Stimulated activated CD4-positive, alpha-beta T cell treated with anti-CD3 and anti-CD28 coated beads, Interleukin-1b, Interleukin-23, amount 100 ng/mL, for 24 hours (primary cell): Measurements from ENCODE around the gene CXCL17.
A peak's percentile ranks its signal among the peaks of the same experiment; 100 is the strongest.
"Not testable (repeated sequence)": the region's sequence is repeated elsewhere in the genome, so short reads cannot be mapped to it uniquely, and the experiment has no call there.

Source experiments
- DNase-seq, 4 experiments: peaks; one replicate each; pipeline ENCODE4 v3.0.0-alpha.2; 2020; ENCODE audit warnings: low read depth in 4 of 4, low spot score in 1 of 4

CXCL17 gene

DNA sequence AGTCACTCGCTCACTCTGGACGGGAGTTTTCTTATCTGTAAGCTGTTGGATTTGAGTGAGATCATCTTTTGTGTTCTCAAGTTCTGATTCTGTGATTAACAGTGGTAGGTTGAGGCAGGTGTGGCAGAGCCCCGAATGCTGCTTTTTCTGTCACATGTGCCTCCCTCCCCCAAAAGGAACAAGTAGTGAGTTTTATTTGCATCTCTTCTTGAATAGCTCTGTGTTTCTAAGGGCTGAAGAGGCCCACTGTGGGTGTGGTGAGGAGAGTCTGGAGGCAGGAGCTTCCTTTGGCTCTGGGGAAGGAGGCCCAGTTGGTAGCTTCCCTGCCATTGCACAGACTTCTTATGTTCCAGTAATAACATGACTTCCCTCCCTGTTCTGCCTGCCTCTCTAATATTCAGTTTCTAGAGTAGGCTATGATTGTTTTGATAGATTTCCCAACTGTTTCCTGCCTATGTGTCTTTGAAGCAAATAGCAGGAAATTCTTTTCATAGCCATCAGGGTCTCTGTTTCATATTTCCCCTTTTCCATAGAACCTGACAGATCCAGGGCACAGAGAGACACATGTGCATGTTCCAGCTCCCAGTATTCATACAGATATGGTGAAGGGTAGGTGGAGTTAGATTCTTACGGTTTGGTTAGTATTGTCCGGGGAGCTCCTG lies 23.9 kb upstream of the CXCL17 start:
- no peak for DNase-seq

DNA sequence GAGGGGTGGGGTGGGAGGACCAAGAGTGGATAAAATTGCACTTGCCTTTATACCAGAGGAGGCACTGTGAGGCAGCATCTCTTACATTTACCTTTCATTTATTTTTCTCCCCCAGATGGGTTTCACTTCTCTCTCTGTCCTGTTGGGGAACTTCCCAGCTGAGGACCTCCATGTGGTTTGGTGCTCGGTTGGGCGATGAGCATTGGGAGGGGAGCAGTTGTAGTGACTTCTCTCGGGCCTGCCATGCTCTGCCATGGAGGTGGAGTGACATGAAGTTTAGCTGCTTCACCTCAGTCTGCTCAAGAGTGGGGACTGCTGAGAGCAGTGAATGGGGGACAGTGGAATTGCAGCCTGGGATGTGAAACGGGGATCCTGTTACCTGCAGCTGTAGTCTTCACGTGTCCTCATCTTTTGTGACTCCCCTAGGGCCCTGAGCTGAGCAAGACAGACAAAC lies 23.1 kb upstream of the CXCL17 start:
- no peak for DNase-seq

DNA sequence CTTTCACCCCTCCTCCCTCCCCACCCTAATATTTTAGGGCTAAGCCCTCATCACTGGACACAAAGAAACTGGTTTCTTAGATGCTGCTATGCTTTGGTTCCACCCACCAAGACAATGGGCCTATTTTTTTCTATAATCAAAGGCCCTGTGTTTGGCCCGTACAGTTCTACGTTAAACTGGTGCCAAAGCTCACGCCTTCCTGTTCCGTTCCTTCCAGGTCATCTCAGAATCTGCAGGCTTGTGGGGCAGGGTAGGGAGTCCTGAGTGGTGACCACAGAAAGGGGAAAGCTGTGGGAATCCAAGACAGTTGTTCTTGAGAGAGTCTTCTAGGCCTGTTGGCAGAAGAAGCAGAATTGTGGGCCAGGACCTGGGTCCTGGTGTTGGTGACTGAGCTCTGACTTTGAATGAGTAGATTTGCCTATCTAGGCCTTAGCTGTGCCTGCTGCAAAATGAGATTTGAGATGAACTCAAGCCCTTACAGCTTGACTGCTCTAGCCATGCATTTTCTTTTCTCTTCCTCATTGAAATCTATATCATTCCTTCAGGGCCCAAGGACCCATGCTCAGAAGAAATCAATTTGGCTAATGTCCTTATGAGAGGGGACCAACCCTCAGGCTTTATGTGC lies 19.1 kb upstream of the CXCL17 start:
- no peak for DNase-seq

DNA sequence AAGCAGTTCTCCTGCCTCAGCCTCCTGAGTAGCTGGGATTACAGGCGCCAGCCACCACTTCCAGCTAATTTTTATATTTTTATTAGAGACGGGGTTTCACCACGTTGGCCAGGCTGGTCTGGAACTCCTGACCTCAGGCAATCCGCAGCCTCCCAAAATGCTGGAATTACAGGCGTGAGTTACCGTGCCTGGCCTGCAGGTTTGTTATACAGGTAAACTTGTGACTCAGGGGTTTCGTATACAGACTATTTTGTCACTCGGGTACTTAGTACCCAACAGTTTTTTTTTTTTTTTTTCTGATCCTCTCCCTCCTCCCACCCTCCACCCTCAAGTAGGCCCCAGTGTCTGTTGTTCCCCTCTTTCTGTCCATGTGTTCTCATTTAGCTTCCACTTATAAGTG lies 18.5 kb upstream of the CXCL17 start:
- not testable (repeated sequence) for DNase-seq

DNA sequence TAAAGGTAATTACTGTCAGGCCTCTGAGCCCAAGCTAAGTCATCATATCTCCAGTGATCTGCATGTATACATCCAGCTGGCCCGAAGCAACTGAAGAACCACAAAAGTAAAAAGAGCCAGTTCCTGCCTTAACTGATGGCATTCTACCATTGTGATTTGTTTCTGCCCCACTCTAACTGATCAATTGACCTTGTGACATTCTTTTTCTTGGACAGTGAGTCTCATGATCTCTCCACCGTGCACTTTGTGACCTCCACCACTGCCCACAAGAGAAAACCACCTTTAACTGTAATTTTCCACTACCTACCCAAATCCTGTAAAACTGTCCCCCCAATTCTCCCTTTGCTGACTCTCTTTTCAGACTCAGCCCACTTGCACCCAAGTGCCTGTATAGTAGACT lies 17.2 kb upstream of the CXCL17 start:
- DNase-seq, result no peak

DNA sequence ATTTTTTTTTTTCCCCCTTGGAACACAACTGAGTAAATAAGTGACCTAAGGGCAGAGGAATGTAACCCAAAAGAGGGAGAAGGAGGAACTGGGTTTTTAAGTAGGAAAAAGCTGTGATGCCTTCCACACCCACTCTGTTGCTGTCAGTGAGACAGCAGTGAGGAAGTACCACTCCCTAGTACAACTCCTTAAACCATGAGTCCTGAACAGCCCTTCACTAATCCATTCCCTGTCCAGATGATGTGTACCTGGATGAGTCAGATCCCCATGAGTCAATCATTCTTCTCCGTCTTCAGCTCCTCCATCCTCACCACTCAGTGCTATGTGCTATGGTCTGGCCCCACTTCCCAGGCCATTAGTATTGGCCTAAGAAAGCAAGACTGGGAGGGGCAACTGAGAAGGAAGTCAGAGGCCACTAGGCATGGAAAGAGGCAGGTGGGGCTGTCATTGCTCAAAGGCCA lies 12.9 kb upstream of the CXCL17 start:
- no peak for DNase-seq

DNA sequence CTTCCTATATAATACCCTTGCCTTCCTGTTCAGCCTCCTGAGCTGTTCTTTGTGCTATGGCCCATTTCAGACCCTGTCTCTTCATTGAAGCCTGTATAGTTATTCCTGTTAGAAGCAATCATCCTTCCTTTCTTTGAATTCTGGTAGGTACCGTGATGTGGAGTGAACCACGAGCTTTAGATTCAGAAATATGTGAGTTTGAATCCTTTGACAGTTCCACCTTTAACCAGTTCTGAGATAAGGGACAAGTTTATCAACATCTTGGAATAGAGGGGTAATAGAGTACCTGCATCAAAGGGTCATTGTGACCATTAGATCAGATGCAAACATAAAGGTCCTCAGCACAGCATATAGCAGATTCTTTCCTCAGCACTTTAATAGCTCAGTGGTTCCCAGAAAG lies 12.3 kb upstream of the CXCL17 start:
- DNase-seq, result no peak

DNA sequence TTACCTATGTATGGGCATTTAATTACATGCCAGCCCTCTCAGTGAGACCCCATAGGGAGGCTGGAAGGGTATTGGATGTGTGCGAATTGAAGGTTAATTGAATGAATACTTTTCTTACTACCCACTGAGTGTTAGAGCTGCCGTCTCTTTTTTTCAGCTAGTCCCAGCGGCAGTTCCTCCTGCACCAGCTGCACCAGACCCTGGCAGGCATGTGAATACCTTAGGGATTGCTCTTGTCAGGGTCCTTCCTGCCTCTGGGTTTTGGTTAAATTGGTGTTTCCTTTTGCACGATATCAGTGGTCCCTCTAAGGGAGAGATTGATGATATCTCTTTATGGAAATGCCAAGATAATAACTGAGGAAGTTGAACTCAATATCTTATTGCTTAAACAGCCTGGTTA lies 9.8 kb upstream of the CXCL17 start:
- DNase-seq, result no peak

DNA sequence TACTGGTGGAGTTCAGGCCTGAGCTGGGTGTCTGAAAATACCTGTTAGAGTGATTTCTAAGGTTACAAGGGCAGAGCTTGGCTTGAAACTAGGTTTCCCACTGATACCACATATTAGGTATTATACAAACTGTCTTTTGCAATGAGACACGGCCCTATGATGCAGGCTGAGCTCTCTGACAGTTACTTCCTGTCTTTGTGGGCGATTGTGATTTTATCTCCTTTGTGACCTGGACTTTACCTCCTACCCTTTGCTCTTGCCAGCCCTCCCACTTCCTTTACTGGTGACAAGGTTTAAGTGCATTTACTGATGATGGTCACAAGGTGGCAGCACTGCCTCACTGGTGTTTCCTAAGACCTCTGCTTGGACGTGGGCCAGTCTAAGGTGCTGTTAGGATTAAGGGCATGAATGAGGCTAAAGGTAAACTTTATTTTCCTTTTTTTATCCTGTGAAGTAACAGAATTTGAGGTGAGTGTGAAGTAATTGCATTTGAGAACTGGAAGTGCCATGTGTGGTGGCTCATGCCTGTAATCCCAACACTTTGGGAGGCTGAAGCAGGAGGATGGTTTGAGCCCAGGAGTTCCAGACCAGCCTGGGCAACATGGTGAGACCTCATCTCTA lies 7.7 kb upstream of the CXCL17 start:
- DNase-seq, result peak; percentile 34 to 52 (median 48)

DNA sequence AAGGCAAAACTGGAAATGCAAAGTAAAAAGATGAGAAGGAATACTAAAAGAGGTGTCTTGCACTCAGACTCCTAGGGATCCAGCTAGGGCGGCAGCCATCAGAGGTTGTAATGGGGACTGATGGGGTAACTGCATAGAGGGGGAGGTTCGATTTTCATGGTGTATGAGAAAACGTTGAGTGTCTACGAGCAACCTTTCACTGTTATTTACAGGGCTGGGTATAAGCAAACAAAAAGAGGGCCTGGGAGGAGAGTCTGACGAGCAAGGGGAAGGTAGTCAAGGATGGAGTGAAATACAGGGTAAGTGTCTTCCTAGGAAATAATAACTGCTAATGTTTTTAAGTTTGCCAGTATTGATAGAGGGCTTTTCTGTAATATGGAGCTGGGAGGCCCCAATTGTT lies 5.6 kb upstream of the CXCL17 start:
- not testable (repeated sequence) for DNase-seq

DNA sequence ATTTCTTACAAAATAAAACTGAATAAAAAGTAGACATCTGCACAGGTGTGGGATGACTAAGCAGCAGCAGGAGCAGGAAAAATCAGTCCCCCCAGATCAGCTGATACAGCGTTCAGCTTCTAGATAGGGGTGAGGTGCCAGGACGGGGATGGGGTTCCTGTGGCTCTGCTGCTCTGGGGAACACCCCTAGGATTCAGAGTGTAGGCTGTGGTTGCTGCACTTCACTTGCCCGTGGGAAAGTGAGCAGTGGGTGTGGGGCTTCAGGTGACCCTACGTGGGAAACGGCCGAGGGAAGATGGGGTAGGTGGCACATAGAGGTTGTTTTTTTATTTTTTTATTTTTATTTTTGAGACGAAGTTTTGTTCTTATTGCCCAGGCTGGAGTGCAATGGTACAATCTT lies 3.2 kb upstream of the CXCL17 start:
- DNase-seq, result no peak

DNA sequence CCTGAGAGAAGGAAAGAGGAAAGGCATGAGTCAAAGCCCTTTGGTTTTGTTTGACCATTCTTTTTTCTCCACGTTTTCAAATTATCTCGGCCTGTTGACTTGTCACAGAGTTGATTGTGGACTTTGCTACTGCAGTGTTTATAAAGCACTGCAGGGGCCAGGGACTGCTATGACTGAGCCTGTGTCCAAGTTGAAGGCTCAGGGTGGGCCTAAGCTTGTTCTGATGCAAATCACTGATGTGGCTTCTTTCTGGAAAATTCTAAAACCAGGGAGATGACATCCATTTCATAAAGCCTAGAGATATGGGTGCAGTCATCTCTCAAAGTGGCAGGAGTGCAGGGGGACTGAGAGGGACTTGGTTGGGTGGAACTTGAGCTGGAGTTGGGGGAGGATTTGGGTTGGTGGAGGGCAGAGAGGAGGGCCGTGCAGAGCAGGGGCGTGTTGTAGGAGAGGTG lies 1.2 kb upstream of the CXCL17 start:
- no peak for DNase-seq

DNA sequence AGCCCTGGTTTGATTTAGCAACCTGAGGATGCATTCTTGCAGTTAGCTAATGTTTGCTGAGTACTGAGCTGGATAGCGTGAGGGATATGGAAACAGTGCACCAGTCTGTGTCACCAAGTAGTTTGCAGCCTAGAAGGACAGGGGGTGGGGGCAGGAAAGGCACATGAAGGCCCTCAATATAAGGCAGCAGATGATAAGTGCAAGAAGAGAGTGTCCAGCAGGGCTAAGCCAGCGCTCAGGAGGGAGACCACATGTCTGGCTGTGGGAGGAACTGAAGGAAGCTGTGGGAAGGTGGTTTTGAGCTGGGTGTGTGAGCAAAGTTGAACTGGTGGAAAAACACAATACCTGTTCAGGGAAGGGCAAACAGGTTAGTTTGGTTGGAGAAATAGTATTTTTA lies 1.7 kb downstream of the CXCL17 start:
- DNase-seq, result no peak

DNA sequence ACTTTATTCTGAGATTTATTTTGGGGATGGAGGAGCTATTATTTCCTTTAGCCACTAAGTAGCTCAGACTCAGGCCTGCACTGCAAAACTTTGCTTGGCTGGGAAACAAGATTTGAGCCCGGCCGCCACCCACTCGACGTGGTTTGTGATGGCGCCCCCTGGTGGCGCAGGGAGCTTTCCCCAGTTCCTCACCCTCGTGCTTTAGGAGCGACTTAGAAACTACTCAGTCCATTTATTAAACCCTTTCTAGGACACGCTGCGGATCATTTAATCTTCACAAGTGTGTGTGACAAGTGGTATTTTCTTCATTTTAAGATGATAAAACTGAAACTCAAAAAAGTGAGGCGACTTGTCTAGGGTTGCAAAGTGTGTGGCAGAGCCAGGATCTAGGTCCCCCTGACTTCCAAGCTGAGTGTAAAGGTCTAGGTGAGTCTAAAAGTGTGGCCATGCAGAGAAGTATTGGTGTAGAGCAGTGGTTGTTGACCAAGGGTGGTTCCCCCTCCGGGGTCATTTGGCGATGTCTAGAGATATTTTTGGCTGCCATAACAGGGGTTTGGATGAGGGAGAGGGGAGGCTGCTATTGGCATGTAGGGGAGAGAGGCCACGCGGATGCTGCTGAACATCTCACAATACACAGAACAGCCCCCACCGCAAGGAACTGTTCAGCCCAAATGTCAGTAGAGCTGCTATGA lies 2.2 kb downstream of the CXCL17 start:
- peak; percentile 71 to 77 (median 76) for DNase-seq

DNA sequence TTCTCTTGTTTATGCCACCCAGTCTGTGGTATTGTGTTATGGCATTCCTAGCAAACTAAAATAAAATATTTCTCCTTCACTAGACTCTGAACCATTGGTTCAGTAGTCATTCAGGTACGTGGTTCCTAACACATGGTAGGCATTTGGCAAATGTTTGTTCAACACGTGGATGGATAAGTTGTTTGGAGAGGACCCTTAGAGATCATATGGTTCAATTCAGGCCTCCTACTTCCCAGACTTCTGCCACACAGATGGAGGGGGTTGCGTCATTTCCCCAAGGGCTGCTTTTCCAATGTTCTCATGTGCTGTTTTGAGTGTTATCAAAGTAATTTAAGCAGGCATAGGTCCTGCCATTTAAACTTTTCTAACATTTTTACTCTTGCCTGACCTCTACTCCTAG lies 6.7 kb downstream of the CXCL17 start:
- no peak for DNase-seq

DNA sequence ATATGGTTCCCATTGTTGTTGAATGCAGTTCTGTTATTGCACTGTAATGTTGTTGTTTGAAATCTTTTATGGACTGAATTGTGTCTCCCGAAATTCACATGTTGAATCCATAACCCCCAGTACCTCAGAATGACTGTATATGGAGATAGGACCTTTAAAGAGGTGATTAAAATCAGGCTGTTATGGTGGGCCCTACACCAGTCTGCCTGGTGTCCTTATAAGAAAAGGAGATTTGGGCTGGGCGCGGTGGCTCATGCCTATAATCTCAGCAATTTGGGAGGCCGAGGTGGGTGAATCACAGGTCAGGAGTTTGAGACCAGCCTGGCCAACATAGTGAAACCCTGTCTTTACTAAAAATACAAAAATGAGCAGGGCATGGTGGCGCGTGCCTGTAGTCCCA lies 7.4 kb downstream of the CXCL17 start:
- DNase-seq, result no peak

DNA sequence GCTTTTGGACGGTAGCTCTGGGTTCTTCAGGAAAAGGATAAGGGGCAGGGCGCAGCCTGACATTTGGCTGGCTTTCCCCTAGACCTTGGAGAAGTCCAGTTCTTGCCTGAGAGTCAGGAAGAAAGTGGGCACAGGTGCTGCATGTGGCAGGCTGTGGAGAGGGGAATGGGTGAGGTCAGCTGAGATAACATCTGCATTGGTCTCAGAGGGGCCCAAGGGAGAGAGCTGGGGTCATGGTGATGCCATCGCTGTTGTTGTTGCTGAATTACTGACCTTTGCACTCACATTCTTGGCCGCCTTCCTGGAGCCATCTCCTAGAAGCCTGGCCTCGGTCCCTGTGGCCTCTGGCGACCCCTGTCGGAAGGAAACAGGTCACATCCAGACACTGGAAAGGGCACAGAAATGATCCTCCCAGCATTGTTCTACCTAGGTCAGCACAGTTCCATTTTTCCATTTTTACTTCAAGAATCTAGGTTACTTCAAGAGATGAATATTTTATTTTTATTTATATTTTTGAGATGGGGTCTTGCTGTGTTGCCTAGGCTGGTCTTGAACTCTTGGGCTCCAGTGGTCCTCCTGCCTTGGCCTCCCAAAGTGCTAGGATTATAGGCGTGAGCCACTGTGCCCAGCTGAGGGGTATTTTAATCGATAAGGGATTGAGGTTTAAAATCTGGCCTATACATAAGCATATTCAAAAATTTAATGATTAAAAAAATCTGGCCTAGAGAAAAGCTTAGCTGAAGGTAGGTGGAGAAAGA lies 9.1 kb downstream of the CXCL17 start:
- DNase-seq, result peak; percentile 37 to 47 (median 42)

DNA sequence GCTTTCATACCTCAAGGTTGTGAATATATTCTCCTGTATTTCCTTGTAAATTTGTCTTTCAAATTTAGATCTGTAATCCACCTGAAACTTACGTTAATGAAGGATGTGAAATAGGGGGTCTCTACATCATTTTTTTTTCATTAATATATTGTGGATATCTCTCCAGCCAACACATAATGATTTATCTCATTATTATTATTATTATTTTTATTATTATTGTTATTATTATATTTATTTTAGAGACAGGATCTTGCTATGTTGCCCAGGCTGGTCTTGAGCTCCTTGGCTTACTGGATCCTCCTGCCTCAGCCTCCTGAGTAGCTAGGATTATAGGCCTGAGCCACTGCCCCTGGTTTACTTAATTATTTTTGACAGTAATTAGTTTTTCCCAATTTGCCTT lies 11.3 kb downstream of the CXCL17 start:
- no peak for DNase-seq

DNA sequence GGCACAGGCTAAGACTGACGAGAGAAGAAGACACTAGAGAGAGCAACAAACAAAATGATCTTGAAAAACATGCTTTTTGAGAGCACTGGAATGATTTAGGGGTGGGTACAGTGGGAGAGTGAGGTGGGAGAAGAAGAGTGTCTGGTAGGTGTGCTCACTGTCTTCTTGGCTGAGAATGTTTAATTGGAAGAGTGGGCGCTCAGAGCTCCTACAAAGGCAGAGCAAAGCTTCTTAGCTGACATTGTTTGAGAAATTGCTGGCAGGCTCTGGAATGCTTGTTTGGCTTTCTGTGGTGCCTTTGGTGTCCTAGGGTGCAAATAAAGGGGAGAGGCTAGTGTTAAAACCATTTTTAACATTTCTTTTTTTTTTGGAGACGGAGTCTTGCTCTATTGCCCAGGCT lies 14.1 kb downstream of the CXCL17 start:
- DNase-seq, result no peak

DNA sequence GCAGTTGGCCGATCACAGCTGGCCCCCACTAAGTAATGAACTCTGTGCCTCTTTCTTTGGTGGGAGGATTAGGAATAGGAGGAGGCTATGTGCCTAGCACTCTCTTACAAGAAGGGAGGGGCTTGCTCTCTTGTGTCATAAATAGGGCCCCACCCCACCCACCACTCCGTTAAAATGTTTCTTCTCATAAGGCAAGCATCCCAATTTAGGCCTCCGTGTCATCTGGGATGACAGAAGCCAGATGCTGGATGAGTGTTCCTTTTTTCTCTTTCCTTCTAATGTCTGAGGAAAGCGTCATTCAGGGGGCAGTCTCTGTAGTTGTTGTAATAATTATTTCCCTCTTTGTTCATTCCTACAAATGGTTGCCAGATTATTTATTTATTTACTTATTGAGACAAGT lies 15.4 kb downstream of the CXCL17 start, which contains the start of gene LIPE:
Gene LIPE (minus strand): TSS at position 76 of the 400 bp plus-strand sequence. CDS start 239 bp downstream, outside the sequence.
- DNase-seq, result no peak

DNA sequence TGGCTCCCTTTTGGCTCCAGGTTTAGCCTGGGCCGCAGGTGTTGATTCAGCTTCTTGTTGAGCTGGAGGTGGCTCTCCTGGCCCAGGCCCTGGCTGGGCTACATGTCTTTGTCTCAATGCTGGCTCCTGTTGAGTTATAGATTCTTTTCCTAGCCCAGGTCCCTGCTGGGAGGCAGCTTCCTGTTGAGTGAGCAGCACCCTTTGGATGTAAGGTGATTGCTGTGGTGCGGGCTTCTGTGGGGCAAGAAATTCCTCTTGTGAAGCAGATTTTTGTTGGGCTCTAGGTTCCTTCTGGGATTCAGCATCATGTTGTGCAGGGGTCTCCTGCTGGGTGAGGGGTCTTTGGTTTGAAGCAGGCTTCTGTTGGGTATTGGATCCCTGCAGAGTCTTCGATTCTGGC lies 16.1 kb downstream of the CXCL17 start:
- DNase-seq, result no peak
